HG03064 (cell line): ENCODE data around the gene OR2M7.
"Not testable (repeated sequence)": the region's sequence is repeated elsewhere in the genome, so short reads cannot be mapped to it uniquely, and the experiment has no call there.

Experiments
- ATAC-seq: cut with Tn5 transposase; IDR thresholded peaks from one replicate; pipeline ENCODE4 v1.9.1; 2021; ENCODE audit warnings: low read depth; ENCODE audit not compliant: unreplicated experiment

The OR2M7 gene, protein sequence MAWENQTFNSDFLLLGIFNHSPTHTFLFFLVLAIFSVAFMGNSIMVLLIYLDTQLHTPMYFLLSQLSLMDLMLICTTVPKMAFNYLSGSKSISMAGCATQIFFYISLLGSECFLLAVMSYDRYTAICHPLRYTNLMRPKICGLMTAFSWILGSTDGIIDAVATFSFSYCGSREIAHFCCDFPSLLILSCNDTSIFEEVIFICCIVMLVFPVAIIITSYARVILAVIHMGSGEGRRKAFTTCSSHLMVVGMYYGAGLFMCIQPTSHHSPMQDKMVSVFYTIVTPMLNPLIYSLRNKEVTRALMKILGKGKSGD

DNA sequence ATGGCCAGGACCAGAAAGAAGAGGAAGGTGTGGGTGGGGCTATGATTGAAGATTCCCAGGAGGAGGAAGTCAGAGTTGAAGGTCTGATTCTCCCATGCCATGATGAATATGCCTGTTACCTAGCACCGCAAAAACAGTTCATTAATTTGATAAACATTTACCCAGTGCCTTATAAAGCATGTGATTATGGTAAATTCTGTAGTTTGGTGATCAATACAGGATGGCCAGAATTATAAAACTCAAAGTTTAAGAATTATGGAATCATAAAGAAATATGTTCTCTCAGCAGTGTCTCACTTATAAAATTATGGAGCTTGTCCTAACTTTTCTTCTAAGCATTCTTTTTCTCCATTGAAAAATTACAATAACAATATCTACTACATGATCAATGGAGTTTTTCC lies at the start of gene OR2M7:
Gene OR2M7 (minus strand): TSS at position 101 of the 400 bp plus-strand sequence. CDS start 0 bp downstream, at position 101.
- ATAC-seq, result no peak

DNA sequence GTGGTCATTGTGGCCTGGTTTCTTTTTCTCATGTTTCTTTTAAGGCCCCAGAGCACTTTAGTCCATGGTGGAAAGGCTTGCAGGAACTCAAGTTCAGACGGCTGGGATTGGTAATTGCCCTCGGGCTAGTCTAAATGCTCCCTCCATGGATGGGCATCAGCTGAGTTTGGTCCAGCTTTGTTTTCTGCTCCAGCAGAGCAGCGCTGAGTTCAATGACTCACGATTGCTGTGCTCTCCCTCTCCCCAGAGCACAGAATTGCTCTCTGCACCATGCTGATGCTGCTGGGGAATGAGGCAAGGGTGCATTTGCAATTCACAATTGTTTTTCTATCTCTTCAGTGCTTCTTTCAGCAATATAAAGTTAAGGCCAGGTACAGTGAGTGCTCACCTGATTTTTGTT lies 49.4 kb upstream of the OR2M7 start:
- no peak for ATAC-seq

DNA sequence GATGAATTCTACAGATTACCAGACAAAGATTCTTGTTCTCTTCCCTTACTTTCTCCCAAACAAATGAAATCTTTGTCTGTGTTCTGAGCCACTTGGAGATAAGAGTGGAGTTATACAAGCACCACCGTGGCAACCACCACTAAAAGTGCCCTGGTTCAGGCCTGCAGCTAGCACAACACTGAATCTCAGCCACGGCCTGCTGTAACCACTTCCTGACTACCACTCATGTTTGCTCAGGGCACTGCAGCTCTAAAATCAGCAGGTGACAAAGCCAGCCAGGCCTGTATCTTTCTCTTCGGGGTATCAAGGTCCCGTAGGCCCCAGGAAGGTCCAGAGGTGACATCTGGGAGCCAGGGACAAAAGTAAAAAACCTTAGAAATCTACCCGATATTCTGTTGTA lies 48.0 kb upstream of the OR2M7 start:
- ATAC-seq, result no peak

DNA sequence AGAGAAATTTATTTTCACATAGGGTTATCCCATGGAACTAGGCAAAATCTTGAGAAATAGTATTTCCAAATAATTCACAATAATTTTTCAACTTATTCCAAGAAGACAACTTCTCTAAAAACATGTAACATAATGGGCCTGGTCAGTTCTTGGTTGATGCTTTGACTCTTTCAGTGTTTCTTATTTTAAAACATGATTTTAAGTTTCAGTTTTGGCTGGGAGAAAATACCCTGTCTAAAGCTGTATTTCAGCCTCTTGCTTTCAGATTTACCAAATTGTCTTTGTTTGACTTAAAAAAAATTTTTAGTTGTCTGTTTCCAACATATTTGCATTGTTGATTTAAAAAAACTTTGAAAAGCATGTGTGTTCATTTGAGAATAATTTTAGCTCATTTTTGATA lies 42.2 kb upstream of the OR2M7 start:
- ATAC-seq, result no peak

DNA sequence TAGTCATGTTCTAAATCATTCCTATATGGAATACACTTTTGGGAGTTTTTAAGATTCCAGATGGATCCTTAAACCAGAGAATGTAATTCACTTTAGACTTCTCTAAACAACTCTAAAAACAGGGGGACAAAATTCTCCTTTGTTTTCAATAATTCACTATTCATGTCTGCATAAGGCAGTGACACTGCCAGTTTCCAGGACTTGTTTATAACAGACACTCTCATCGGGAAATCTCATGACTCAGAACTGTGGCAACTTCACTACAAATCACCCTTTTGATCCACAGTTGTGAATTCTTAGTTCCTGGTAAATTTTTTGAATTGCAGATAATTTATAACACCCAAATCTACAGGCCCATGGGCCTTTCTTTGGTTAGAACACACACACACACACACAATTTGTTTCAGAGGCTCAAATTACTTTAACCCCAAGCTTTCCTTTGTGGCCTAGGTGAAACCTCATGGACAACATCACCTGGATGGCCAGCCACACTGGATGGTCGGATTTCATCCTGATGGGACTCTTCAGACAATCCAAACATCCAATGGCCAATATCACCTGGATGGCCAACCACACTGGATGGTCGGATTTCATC lies 36.9 kb upstream of the OR2M7 start, which contains the start of gene OR2T4:
Gene OR2T4 (plus strand): TSS at position 545 of the 595 bp plus-strand sequence. CDS start 0 bp downstream, at position 545.
- ATAC-seq, result no peak

DNA sequence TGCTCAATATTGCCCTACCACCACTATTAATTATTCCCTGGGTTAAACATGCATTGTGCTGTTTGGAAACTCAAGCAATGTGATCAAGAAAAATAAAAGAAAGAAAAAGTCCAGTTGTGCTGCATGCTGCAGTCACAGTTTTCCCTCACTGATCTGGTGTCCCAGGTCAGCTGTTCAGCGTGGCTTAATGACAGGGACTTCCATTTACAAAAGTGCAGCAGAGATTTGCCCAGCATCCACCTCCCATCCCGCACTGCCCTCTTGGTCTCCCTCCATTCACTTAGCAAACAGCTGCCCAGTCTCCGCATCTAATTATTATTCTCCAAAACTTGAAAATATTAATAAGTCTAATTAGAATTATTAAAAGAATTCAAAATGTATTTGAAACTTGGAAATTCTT lies 35.0 kb upstream of the OR2M7 start:
- no peak for ATAC-seq

DNA sequence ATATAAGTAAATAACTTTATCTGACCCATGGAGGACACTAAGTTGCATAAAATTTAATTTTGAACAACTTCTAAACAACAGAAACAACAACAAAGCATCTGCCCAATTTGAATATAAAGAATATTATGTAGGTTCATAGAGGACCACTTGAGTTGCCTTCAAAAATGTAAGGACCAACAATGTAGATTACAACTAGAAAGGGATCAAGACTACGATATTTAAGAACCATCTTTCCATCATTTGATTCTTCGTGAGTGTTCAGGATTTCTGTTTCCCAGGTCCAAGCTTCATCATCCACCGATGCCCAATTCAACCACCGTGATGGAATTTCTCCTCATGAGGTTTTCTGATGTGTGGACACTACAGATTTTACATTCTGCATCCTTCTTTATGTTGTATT lies 24.1 kb upstream of the OR2M7 start, which contains the start of gene OR14C36:
Gene OR14C36 (plus strand): TSS at position 301 of the 400 bp plus-strand sequence. CDS start 0 bp downstream, at position 301.
- no peak for ATAC-seq

DNA sequence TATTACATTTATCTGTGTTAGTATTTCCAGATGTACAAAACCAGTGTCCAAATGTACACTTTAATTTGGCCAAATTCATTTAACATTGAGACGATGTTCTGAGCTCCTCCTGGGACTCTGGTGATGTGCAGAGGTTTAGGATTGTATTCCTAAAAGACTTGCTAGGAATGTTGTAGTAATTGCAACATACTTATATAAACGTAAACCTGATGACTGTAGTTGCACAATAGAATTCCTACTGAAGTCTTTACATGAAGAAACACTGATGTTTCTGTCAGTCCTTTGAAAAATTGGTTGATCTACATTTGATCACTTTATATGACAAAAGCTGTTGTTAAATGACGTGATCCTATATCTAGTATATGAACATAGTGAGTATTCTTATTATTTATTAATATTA lies 19.1 kb upstream of the OR2M7 start:
- ATAC-seq, result no peak

DNA sequence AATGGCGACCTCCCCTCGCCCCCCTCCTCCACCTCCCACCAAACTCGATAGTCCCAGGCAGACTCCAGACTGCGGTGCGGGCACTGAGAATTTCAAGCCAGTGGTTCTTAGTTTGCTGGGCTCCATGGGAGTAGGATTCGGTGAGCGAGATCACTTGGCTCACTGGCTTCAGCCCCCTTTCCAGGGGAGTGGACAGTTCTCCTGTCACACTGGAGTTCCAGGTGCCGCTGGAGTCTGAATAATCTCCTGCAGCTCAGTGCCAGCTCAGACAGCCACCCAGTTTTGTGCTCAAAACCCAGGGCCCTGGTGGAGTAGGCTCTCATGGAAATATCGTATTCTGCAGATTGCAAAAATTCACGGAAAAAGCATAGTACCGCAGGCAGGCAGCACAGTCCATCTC lies 7.6 kb downstream of the OR2M7 start:
- no peak for ATAC-seq

DNA sequence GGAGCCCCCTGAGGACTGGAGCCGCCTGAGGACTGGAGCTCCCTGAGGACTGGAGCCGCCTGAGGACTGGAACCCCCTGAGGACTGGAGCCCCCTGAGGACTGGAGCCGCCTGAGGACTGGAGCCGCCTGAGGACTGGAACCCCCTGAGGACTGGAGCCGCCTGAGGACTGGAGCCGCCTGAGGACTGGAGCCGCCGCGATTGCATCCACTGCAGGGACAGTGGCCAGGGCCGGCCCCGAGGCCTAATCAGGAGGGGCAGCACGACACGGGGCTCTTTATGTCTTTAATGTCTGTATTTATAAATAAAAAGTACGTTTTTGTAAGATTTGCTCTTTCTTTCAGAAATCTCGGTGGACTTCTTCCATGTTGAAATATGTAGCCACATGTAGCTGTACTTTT lies 17.6 kb downstream of the OR2M7 start:
- not testable (repeated sequence) for ATAC-seq

DNA sequence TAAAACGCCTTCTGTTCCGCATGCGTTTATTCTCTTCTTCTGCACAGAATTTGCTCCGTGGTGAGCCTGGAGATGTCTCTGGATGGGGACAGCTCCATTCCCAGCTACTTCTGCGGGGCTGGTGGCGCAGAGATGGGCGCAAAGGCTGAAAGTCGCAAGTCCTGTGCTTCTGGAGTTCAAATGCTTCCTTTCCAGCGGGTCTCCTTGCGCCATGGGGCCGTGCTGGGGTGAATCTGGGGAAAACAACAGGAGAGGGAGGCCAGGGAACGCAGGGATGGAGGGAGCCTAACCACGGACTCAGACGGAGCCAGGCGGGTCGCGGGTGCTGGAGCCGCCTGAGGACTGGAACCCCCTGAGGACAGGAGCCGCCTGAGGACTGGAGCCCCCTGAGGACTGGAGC lies 18.3 kb downstream of the OR2M7 start:
- ATAC-seq, result no peak

DNA sequence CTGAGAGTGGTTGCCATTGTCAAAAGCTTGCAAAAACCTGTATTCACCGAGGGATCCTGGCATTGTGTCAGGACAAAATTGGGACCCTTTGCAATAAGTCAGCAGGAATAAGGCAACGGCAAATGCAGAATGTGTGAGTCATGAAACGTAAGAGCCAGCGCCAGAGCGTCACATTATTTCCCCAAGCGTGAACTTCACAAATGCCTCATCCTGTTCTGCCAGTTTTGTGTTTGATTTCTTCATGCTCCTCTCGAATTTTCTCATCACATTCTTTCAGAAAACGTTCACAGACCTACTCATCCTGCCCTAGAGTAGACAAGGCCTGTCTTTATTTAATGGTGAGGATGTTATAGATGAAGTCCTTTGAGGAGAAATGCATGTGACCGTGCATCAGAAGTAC lies 18.7 kb downstream of the OR2M7 start:
- ATAC-seq, result not testable (repeated sequence)

DNA sequence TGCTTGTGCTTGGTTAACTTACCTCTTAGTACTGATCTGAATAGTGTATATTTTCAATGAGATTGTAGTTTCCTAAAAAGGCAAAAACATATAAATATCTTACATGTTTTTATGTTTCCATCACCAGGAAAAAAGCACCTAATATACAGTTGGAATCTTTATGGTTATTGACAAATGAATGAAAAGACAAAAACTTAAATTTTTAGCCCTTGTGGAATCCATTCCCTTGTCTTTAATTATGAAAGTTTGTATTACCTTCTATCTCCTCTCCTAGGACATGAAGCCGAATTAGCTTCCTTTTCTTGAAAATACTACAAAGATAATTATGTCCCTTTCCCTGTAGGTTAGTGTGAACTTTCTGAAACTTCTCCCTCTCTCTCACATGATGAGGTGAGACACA lies 21.0 kb downstream of the OR2M7 start, which contains the start of gene OR2T12:
Gene OR2T12 (minus strand): TSS at position 101 of the 400 bp plus-strand sequence. CDS start 7,846 bp downstream, outside the sequence.
- ATAC-seq, result no peak

DNA sequence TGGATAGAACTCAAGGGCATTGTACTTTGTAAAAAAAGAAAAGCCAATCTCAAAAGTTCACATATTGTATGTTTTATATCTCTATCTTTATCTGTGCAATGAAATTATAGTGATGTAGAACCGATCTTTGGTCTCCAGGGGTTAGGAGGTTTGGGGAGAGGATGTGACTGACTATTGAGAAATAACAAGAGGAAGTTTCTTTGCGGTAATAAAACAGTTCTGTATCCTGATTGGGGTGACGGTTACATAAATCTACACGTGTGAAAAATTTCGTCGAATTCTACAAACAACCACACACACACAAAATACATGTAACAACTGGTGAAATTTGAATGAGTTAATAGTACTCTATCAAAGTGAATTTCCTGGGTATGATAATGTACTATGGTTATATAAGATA lies 36.0 kb downstream of the OR2M7 start:
- ATAC-seq, result no peak

DNA sequence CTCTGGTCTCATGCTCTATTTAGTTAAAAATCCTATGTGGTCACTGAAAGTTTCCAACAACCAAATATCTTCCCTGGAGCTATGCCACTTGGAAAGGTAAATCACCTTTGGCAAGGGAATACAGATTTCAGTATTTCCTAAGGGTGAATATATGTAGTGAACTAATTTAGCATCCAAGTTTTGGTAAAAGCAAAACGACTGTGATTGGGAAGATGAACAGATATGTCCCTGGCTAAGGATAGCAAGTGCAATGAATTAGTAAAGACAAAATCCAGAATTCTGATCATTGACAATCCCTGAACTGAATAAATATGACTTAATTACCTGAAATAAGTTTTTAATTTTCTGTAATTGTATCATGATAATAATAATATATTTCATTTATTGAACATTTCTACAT lies 46.5 kb downstream of the OR2M7 start, which contains the start of gene OR2T33:
Gene OR2T33 (minus strand): TSS at position 101 of the 400 bp plus-strand sequence. CDS start 4,162 bp downstream, outside the sequence.
- ATAC-seq, result no peak
